Choroid plexus epithelial cell (primary cell): ENCODE results near the gene EEA1.
"Not testable (repeated sequence)": the region's sequence is repeated elsewhere in the genome, so short reads cannot be mapped to it uniquely, and the experiment has no call there.

Experiments used
- DNase-seq: peaks from one replicate; pipeline ENCODE4 v3.0.0-alpha.2; 2010; ENCODE audit warnings: low read depth
- H3K4me3 ChIP-seq: 2 replicates; pipeline ENCODE4 v1.5.1; 2011; ENCODE audit warnings: low read depth, mild to moderate bottlenecking, control low read depth, low read length, moderate library complexity
- CTCF ChIP-seq: conservative IDR thresholded peaks from 2 replicates; pipeline ENCODE4 v1.5.1; 2011; ENCODE audit warnings: low read depth, mild to moderate bottlenecking, control low read depth, inconsistent platforms, low read length, moderate library complexity

The EEA1 gene

GRCh38 chr12:92821142-92821541, 108.0 kb downstream of the EEA1 start:
- no peak overlapping the region for H3K4me3 ChIP-seq
- DNase-seq, result no peak

GRCh38 chr12:92814584-92814983, 114.5 kb downstream of the EEA1 start:
- DNase-seq, result no peak
- no peak for TF ChIP-seq CTCF
- no peak overlapping the region for H3K4me3 ChIP-seq

More at GRCh38 chr12:92821142-92821541, 108.0 kb downstream of the EEA1 start:
- no peak for TF ChIP-seq CTCF

- H3K4me3 ChIP-seq, result no peak overlapping the region
- DNase-seq, result no peak
- no peak for TF ChIP-seq CTCF
These were observed 118.7 kb downstream of the EEA1 start for GRCh38 chr12:92810370-92810769.

- no peak for DNase-seq
- no peak overlapping the region for H3K4me3 ChIP-seq
- no peak for TF ChIP-seq CTCF
These were observed 125.2 kb downstream of the EEA1 start for GRCh38 chr12:92803903-92804302.

GRCh38 chr12:92802906-92803305, 126.2 kb downstream of the EEA1 start:
- no peak overlapping the region for H3K4me3 ChIP-seq
- no peak for TF ChIP-seq CTCF
- DNase-seq, result no peak

- H3K4me3 ChIP-seq, result no peak overlapping the region
- DNase-seq, result no peak
- TF ChIP-seq CTCF, result no peak
These were observed 132.4 kb downstream of the EEA1 start for GRCh38 chr12:92796650-92797049.

- TF ChIP-seq CTCF, result no peak
- no peak overlapping the region for H3K4me3 ChIP-seq
- DNase-seq, result no peak
These were observed 134.3 kb downstream of the EEA1 start for GRCh38 chr12:92794814-92795213.

GRCh38 chr12:92794356-92794755, 134.7 kb downstream of the EEA1 start:
- H3K4me3 ChIP-seq, DNase-seq: not testable (repeated sequence)
